GM18870 (cell line): ENCODE data around the gene SERTAD2.

Experiments used
- ATAC-seq: cut with Tn5 transposase; IDR thresholded peaks from one replicate; pipeline ENCODE4 v1.9.1; 2021; ENCODE audit warnings: moderate library complexity; ENCODE audit not compliant: unreplicated experiment

The SERTAD2 gene

DNA sequence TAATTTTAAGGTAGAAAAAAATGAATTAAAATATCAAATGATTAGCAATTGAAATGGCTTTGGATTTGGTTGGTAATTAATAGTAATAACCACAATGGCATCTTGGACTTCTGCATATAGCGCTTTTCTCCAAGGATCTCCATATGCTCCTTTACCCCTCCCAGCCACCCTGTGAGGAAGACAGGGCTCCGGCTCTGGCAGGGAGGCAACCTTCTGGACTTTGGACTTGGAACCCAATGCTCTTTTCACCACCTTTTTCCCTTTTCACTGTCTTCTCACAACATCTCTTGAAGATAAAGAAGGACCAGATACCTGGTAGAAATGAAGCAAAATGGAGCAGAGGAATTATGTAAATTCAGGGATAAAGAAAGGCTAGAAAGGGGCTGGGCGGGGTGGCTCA, 23.8 kb upstream of the SERTAD2 start:
- ATAC-seq: no peak

- ATAC-seq: no peak
These were observed 22.1 kb upstream of the SERTAD2 start for GRCh38 chr2:64675860-64676259.

- no peak for ATAC-seq
These were observed 19.0 kb upstream of the SERTAD2 start for GRCh38 chr2:64672708-64673107.

- ATAC-seq: no peak
These were observed 16.3 kb upstream of the SERTAD2 start for GRCh38 chr2:64670047-64670446.

DNA sequence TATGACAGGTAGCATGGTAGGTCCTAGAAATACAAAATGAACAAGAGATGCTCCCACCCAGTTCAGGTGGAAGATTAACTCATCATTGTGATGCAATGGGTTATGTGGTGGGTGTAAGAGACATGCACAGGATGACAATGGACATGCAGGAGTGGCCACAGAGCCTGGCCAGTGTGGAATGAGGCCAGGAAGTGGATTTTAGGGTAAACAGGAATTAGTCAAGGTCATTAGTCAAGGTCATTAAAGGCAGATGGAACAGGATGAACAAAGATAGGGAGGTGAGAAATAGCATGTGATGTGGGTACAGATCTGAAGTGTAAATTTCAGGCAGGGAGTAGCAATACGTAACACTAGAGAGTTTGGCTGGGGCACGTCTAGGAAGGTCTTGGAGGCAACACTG, 15.6 kb upstream of the SERTAD2 start:
- no peak for ATAC-seq

- ATAC-seq: no peak
These were observed 14.8 kb upstream of the SERTAD2 start for GRCh38 chr2:64668542-64668941.

DNA sequence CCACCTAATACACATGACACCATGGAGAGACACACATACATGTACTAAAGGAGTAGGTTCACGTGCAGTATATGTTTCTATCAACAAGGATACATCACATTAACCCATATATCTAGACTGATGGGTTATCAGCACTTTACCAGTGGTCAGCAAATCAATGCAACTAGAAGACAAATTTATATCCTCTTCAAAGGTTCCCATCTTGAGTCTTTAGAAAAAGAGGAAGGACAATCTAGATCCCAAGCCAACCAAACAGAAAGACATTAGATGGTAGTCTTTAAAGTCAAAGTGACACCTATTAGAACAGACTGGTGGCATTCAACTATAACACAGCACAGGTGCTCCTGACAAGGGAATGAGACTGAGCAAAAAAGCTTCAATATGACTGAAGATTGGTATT, 13.8 kb upstream of the SERTAD2 start:
- no peak for ATAC-seq

DNA sequence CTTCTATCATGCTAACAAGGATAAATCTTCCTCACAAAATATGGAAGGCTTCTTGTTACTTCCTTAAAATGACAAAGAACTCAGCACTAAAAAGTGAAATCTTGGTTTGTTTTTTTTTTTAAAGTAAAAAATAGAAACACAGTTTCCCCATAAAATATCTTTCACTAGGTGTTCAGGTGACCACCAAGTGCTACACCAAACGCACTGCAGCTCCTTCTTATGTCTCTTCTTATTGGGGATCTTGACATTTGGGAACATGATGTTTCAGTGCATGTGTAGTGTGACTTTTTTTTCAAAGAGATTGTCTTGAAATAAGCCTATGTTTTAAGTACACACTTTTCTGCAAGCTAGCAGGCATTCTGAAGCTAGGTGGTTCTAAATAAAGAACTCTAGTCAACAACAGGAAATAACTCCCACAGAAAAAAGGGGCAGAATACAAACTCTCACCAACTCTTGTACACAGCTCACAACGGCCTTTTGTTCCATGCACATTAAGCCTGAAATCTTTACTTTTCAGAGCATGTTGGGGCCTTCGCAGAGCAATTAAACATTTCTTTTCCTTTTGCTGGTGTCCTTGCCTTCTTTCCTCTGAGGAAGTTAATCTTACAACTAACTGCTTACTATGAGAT, 13.2 kb upstream of the SERTAD2 start:
- peak; percentile 77 for ATAC-seq

- ATAC-seq: no peak
These were observed 12.0 kb upstream of the SERTAD2 start for GRCh38 chr2:64665709-64666108.

DNA sequence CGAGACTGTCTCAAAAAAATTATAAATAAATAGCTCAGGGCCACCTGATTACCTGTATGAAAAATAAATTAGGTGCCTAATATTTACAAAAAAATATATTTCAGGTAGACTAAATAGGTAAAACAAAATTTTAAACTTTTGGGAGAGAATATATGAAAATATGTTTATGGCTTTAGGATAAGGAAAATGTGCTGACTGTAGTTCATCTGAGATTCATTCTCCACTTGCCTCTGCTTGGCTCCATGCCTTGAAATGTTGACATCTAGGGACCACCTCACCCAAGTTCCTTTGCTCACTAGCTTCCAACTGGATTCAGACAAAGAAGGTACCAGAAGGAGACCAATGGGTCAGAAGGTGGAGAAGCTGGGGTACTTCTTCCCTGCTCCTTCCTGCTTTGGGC, 9.7 kb upstream of the SERTAD2 start:
- no peak for ATAC-seq

DNA sequence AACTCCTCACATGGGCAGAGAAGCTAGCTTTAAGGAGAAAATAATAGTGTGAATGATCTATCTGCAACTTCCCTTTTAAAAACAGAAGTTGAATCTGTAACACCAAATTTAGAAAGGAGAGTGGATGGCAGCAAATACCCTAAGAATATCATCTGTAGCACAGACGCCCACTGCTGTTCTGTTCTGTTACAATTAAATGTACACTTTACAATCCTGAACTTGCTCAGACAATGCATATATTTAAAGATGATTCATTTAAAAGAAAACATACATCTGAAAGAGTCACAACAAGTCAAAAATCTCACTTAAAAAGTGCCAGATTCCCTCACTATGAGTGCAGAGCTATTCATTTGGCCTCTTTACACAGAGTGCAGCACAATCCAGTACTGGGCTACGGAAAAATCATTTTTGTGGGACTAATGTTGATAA, 8.0 kb upstream of the SERTAD2 start:
- ATAC-seq: no peak

DNA sequence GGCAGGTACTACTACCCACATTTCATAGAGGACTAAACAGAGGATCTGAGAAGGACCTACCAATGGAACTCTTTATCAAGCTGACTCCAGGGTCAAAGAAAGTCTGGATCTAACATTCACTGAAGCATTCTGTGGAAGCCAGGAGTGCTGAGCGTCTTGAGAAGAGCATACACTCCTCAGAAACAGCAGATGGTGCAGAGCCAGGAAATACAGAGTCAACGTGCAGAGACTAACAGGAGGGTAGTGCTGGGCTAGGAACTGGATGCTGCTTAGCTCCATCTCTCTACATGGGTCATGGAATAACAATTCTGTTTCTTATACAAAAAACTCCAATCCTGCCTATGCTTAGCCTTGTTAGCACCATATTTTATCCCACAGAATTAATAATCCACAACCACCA, 5.5 kb upstream of the SERTAD2 start:
- ATAC-seq: no peak

DNA sequence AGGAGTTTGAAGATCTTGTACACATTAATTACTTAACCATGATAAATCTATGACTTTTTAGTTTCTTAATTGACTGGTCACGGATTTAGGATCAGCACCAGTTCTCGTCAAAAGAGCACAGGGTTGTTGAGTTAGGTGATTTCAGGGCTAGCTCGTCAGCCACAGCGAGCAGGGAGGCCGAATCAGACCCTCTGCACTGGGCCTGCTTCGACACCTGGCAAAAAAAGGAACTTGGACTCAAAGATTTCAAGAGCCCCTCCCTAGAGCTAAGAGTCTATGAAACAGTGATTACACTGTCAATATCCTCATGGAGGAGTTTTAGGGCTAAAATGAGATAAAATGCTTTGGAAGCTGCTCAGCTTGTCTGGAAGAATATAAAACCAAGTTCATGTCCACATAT, 4.6 kb upstream of the SERTAD2 start:
- ATAC-seq: no peak

GRCh38 chr2:64657411-64657810, 3.7 kb upstream of the SERTAD2 start:
- ATAC-seq: no peak

GRCh38 chr2:64656379-64656778, 2.7 kb upstream of the SERTAD2 start:
- no peak for ATAC-seq

DNA sequence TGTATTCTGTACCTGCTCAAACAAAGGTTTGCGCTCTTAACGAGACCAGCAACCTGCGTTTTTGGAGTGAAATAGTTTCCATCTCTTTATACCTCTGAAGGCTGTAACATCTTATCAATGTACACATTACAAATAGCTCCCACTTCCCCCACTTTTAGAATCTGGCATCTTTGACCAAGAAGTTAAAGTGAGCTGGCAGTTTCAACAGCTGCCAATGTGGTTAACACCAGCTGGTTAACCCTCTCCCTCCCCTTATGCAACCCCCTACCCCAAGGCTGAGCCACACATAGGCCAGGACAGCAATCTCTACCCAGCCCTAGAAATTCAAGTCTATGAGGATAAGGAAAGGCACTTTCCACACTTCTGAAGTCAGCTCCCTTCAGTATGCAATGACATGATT, 2.2 kb upstream of the SERTAD2 start:
- ATAC-seq: no peak

DNA sequence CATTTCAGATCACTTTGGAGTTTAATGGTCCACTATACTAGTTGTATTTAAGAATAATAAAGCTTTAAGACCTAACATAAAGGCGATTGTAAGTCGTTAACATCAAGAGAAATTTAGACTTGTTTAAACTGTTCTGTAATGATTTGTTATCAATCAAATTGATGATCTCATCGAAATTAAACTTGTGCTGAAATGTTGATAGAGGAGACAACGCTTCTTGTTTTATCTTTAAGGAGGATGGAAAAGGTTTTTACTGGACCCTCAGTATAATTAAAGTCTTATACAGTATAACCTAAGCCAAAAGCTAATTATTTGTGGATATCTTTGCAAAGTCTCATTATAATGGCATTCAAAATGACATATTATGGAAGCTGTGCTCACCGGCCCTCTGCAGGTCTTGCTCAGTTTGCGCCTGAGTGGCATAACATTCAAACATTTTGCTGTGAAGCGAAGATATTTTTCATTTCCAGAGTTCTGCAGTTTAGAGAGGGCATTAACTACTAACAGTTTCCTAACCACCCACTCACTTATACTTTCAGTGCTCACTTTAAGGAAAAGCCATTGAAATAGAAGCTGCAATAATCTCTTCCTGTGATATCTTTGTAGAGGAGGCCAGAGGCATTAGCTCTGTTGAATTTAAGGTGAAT, 1.4 kb upstream of the SERTAD2 start:
- ATAC-seq: no peak

GRCh38 chr2:64654063-64654811, 524 bp upstream of the SERTAD2 start:
- peak; percentile 40 for ATAC-seq

DNA sequence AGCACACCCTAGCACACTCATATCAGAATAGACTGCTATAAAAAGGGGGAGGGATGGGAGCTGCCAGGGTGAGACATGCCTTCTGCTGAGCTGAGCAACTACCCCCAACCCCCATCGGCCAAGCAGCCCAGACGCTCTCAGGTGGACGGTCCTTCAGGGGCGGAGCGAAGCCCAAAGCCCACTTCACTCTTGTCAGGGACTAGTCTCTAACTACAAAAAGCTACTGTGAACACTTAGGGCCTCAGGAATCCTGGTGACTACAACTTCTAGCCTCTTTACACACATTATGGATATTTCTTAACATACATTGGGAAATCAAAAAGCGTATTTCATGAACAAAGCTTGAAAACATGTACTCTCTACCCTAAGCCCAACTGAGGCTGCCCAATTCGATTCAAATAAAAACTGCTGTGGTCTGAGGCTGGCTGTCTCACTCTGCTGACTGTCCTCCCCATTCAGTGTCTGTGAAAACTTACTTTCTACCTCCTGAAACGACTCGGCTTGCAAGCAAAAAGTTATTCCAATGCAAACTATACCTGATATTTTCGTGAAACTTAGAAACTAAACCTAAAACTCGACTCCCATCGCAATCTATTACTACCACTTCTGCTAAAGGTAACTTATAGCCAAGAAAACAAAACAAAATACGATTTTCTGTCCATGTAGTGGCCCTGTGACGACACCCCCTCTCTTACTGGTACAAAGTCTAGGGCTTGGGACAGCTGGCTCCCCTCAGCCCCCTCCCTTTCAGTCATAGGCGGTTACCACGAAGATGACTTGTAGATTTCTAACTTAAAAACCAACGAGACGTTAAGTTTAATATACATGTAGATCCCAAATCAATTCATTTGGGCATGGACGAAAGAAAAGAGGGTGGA, 1.2 kb downstream of the SERTAD2 start:
- no peak for ATAC-seq

- no peak for ATAC-seq
These were observed 2.1 kb downstream of the SERTAD2 start for GRCh38 chr2:64651590-64651989.

DNA sequence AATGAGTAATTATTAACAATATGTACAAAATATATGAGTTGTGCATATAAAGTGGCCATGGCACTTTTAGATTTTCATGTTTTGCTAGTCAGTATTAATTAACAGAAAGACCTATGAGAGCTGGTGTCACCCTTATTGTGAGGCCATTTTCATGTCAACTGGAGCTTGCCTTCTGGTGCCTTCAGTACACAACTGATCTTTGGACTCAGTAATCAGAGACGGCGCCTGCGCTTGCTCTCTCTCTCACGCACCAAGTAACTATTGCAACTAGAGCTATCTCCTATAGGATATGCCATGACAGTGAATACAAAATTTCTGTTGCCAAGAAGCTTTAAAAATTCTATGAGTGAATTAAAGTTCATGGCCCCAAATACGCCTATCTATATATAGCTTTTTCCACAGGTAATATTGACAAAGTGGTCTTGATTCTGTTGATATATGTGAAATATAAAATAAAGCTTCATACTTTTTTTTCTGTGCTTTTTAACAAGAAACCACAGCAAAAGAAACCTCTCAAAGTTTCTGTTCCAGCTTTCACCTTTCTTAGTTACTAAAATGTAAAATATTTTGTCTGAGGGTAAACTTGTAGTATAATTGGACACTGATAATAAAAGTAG, 2.9 kb downstream of the SERTAD2 start:
- no peak for ATAC-seq
